Immature natural killer cell (primary cell): Measurements from ENCODE around the gene LST1. TPM values are rescaled to one million over a fixed set of nuclear protein-coding genes. Genes with fewer than 3 reads are reported as not detected.

Experiments used
- DNase-seq, 3 donors: peaks; one replicate each; pipeline ENCODE4 v3.0.0; 2022; ENCODE audit warnings: mixed read lengths in 1 of 3
- H3K27ac Mint-ChIP-seq, 6 donors: one replicate each; pipeline ENCODE4 v1.8.0; 2020; ENCODE audit warnings: mixed read lengths in 6 of 6, mild to moderate bottlenecking in 5 of 6, inconsistent platforms in 4 of 6, moderate library complexity in 3 of 6
- H3K27me3 Mint-ChIP-seq, 3 donors: one replicate each; pipeline ENCODE4 v1.8.0; 2020 to 2021; ENCODE audit warnings: low read depth in 3 of 3, mild to moderate bottlenecking in 3 of 3, mixed read lengths in 3 of 3, moderate library complexity in 3 of 3, inconsistent platforms in 1 of 3
- H3K36me3 Mint-ChIP-seq, 3 donors: one replicate each; pipeline ENCODE4 v1.8.0; 2020; ENCODE audit warnings: mixed read lengths in 3 of 3, inconsistent platforms in 2 of 3, mild to moderate bottlenecking in 2 of 3
- H3K4me1 Mint-ChIP-seq, 2 donors: one replicate each; pipeline ENCODE4 v1.8.0; 2020; ENCODE audit warnings: inconsistent platforms in 2 of 2, mild to moderate bottlenecking in 2 of 2, mixed read lengths in 2 of 2, moderate library complexity in 1 of 2
- H3K4me3 Mint-ChIP-seq, 5 donors: one replicate each; pipeline ENCODE4 v1.8.0; 2020; ENCODE audit warnings: mild to moderate bottlenecking in 5 of 5, mixed read lengths in 5 of 5, inconsistent platforms in 3 of 5, moderate library complexity in 3 of 5
- H3K9me3 Mint-ChIP-seq, 6 donors: one replicate each; pipeline ENCODE4 v1.8.0; 2020; ENCODE audit warnings: mild to moderate bottlenecking in 6 of 6, mixed read lengths in 6 of 6, inconsistent platforms in 4 of 6, moderate library complexity in 3 of 6
- polyA plus RNA-seq, 3 donors: library from polyadenylated mRNA; unstranded; fragments of 300-500 nt; fragmentation: Illumina TruSeq; gene quantifications; one replicate each; pipeline ENCODE4 v1.2.3, GENCODE V29; 2021

LST1 gene
- polyA plus RNA-seq: 10 to 100 TPM; 20.3 to 44.8 (median 42.3) TPM

DNA sequence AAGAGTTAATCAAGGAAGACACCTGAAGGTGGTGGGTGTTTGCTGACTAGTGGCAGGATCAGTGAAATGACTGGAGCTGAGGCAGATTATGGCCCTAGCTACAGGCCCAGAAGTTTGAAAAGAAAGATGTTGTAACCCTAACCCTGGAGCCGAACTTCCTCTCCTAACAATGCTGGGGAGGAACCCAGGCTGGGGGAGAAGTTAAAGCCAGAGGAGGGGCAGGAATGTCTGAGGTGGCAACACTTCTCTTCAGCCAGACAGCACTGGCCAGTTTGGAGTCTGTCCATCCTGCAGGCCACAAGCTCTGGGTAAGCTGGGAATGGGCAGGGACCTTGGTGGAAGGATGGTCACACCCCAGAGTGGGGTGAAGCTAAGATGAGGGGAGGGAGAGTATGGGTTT is at the start of gene LST1:
TSS of gene LST1 (plus strand) at position 270 of the 400 bp plus-strand sequence. CDS start 1,023 bp downstream, outside the sequence.
- no peak for DNase-seq
- peak within 1 kb of the TSS; percentile 88 to 94 (median 91) for H3K27ac Mint-ChIP-seq
- no peaks in the 10 kb centered on the region for H3K9me3 Mint-ChIP-seq
- peaks cover 3 to 5% (median 5%) of the 10 kb centered on the region in 3 donors for H3K27me3 Mint-ChIP-seq
- H3K4me3 Mint-ChIP-seq: peak within 1 kb of the TSS; percentile 61 to 86 (median 73)
- peaks cover 9 to 25% (median 23%) of the 10 kb centered on the region in 3 donors for H3K36me3 Mint-ChIP-seq
- peaks cover 80 to 84% of the 10 kb centered on the region in 2 donors for H3K4me1 Mint-ChIP-seq

DNA sequence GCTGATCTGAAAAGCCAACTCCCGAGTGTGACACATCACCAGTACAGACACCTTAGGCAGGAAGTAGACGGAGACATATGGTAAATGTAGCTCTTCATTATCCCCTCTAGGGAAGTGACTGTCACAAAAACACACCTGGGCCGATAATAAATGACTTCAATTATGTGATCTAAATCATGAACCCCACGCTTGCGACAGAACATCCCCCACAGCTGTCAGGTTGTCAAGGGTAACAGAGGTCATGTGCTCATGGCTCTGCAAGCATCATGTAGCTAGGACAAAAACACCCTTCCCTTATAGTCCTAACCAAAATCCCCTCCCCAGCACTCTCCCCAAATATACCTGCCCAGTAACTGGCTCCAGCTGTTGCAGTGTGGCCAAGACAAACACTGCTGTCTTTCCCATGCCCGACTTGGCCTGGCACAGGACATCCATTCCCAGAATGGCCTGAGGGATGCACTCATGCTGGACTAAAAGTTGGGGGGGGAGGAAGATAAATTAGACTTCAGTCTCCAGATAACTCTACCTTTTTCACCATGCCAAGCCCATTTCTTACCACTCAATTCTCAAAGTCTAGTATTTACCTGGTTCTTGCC is 47.2 kb upstream of the LST1 start:
- H3K27ac Mint-ChIP-seq: peak overlapping the region; percentile 92 to 98 (median 94)
- H3K36me3 Mint-ChIP-seq: peaks cover 15 to 48% (median 41%) of the 10 kb centered on the region in 3 donors
- H3K27me3 Mint-ChIP-seq: peaks cover 12 to 27% (median 15%) of the 10 kb centered on the region in 3 donors
- DNase-seq: no peak
- H3K4me3 Mint-ChIP-seq: peak overlapping the region; percentile 98 to 99 (median 98)
- H3K4me1 Mint-ChIP-seq: peaks cover 57 to 60% of the 10 kb centered on the region in 2 donors
- no peaks in the 10 kb centered on the region for H3K9me3 Mint-ChIP-seq

DNA sequence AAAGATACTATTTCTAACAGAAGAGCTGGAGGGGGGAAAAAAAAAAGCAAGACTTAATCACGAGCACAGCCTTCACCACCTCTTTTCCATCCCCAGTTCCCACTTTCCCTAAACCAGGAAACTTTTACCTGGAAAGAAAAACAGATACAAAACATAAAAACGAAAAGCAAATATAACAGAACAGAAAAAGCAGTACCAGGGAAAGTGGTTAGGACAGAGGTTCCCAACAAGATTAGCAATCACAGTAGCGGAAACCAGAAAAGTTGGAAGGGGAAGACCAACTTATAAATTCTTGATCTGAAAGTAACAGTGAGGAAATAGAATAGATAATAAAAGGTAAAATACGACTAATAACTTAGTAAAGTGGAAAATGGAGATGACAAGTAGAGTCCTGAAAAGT is 45.4 kb upstream of the LST1 start:
- peaks cover 56 to 57% of the 10 kb centered on the region in 2 donors for H3K4me1 Mint-ChIP-seq
- peak overlapping the region; percentile 93 to 98 (median 95) for H3K27ac Mint-ChIP-seq
- H3K27me3 Mint-ChIP-seq: peaks cover 12 to 19% (median 15%) of the 10 kb centered on the region in 3 donors
- peak overlapping the region; percentile 98 to 99 (median 98) for H3K4me3 Mint-ChIP-seq
- peaks cover 15 to 34% (median 32%) of the 10 kb centered on the region in 3 donors for H3K36me3 Mint-ChIP-seq
- no peak for DNase-seq
- no peaks in the 10 kb centered on the region for H3K9me3 Mint-ChIP-seq

DNA sequence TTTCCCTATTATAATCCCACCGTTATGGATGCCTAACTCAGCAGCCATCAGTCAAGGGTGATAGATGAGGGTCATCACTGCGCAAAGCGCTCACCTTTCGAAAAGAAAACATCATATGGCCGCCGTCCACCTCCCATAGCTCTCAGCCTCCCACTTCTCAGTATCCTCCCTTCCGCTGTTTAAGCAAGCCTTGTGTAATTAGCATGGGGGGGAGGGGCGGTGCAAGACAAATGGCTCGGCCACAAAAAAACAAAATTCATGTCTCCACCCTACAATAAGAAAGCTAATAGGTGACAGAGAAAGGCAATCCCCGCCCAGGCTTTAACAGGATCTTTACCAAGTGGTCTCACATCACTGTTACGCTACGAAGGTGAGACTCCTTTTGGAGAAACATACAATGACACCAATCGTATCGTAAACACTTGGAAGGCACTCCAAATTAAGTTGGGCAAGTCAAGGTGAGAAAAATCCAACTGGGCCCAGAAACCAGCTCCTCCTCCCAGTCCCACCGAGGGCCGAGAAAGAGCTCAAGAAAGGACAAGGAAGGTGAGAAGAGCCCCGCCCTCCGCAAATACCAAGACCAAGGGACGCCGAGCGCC is 44.9 kb upstream of the LST1 start:
- peaks cover 12 to 19% (median 15%) of the 10 kb centered on the region in 3 donors for H3K27me3 Mint-ChIP-seq
- peak overlapping the region; percentile 98 to 99 (median 98) for H3K4me3 Mint-ChIP-seq
- peaks cover 15 to 29% (median 27%) of the 10 kb centered on the region in 3 donors for H3K36me3 Mint-ChIP-seq
- peak overlapping the region; percentile 93 to 98 (median 95) for H3K27ac Mint-ChIP-seq
- DNase-seq: peak; percentile 75 to 83 (median 76)
- H3K9me3 Mint-ChIP-seq: no peaks in the 10 kb centered on the region
- peaks cover 51 to 54% of the 10 kb centered on the region in 2 donors for H3K4me1 Mint-ChIP-seq

DNA sequence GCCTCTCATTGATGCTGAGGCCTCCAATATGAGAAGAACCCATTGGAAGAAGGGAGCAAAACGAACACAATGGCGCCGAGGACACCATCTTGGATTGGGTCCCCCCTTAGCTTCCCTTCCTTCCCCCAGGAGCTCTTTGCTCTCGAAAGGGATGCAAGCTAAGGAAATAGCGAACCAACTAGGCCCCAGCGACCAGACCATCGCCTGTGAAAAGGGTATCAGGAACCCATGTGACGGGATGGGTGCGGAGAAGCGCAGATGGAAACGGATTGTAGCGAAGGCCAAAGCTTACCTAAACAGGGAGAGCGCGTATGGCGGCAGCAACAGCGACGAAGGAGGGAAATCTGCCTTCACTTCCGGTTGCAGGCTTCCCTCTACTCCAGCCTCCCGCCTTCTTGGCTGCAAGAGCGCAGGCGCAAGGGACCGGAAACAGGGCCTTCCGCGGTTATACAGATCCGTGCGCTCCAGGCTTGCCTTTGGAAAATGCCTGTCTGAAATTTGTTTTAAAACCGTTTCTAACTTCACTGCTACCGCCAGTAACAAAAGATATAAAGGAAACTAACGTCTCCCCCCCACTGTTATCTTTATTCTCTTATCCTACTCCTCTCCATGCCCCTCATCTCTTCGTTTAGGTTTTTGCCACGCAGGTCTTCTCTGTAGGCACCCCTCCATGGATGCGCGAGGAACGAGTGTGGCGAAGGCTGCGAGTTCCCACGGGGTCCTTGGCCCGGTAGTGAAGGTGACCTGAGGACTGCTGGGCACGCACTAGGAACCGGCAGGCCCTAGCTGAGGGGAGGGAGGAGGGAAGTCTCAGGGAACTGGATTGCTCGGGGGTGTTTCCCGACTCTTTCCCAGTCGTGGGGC is 44.2 kb upstream of the LST1 start, which contains the start of gene DDX39B:
TSS of gene DDX39B (minus strand) at position 346 of the 864 bp plus-strand sequence. CDS start 1,471 bp downstream, outside the sequence.
- H3K27ac Mint-ChIP-seq: peak within 1 kb of the TSS; percentile 93 to 98 (median 95)
- no peaks in the 10 kb centered on the region for H3K9me3 Mint-ChIP-seq
- peaks cover 52 to 57% of the 10 kb centered on the region in 2 donors for H3K4me1 Mint-ChIP-seq
- H3K36me3 Mint-ChIP-seq: peaks cover 11 to 23% (median 21%) of the 10 kb centered on the region in 3 donors
- H3K4me3 Mint-ChIP-seq: peak within 1 kb of the TSS; percentile 98 to 99 (median 98)
- H3K27me3 Mint-ChIP-seq: peaks cover 12 to 21% (median 15%) of the 10 kb centered on the region in 3 donors
- peak; percentile 92 to 95 (median 95) for DNase-seq

DNA sequence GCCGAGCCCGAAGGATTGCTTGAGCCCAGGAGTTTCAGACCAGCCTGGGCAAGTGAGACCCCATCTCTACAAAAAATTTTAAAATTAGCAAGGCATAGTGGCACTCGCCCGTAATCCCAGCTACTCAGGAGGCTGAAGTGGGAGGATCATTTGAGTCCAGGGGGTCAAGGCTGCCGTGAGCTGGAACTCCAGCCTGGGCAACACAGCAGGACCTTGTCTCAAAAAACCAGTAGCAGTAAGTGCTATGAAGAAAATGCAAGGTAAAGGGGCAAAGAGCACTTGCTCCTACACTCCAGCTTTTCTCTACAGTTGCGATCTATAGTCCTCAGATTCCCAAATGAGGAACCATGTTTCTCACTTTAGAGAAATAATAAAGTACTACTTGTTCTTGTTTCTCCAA is 42.4 kb upstream of the LST1 start:
- H3K4me3 Mint-ChIP-seq: peak overlapping the region in 2 of 5 donors; percentile 0 to 99
- peak overlapping the region in 2 of 6 donors; percentile 94 to 96 for H3K27ac Mint-ChIP-seq
- H3K4me1 Mint-ChIP-seq: peaks cover 64 to 66% of the 10 kb centered on the region in 2 donors

DNA sequence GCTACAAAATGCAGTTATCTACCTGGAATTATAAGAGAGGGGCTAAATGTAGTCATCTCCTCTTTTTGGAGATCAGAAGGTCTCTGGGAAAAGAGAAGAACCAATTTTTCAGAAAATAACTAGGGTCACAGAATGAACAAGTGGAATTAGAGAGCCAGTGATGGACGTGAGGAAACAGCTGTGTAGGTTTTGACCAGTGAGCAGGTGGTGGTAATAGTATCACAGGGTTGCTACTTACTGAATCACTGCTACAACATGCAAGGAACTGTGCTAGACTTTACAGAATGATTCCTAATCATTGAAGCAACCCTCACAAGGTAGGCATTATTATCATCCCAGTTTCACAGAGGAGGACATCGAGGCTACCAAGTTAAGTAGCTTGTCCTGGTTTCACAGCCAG is 41.4 kb upstream of the LST1 start:
- Mint-ChIP-seq H3K27ac (peak overlapping the region in 1 of 6 donors; percentile 5), H3K4me3 (peak overlapping the region in 1 of 5 donors; percentile 22)

More for the DNA sequence above, 42.4 kb upstream of the LST1 start:
- peaks cover 12 to 22% (median 15%) of the 10 kb centered on the region in 3 donors for H3K27me3 Mint-ChIP-seq
- H3K9me3 Mint-ChIP-seq: no peaks in the 10 kb centered on the region
- no peak for DNase-seq
- H3K36me3 Mint-ChIP-seq: peaks cover 11 to 16% (median 15%) of the 10 kb centered on the region in 3 donors

DNA sequence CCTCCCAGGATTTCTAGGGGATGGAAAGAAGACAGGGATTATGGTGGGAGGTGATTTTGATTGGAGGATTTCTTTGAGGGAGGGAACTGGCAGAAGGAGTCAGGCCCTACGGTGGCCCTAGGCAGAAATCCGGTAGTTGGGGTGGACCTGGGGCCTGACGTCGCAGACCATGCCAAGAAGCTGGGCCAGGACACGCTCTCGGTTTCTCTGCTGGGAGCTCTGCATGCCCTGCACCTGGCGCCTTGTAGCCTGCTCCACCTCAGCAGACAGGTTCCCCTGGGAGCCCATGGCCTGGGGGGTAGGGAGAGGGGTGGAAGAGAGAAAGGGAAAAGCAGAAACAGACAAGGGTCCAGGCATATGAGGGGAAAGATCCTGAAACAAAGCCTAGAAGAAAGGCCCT is 40.8 kb upstream of the LST1 start:
- peak overlapping the region in 1 of 5 donors; percentile 22 for H3K4me3 Mint-ChIP-seq
- no peak for DNase-seq
- H3K4me1 Mint-ChIP-seq: peaks cover 51 to 53% of the 10 kb centered on the region in 2 donors
- H3K36me3 Mint-ChIP-seq: peaks cover 2% of the 10 kb centered on the region in 3 donors
- no peak overlapping the region for H3K27ac Mint-ChIP-seq
- peaks cover 12 to 19% (median 15%) of the 10 kb centered on the region in 3 donors for H3K27me3 Mint-ChIP-seq
- H3K9me3 Mint-ChIP-seq: no peaks in the 10 kb centered on the region

More for the DNA sequence above, 41.4 kb upstream of the LST1 start:
- Mint-ChIP-seq H3K27me3 (peaks cover 12 to 22% (median 15%) of the 10 kb centered on the region in 3 donors), H3K4me1 (peaks cover 57 to 59% of the 10 kb centered on the region in 2 donors), H3K36me3 (peaks cover 7% of the 10 kb centered on the region in 3 donors), H3K9me3 (no peaks in the 10 kb centered on the region)
- no peak for DNase-seq

DNA sequence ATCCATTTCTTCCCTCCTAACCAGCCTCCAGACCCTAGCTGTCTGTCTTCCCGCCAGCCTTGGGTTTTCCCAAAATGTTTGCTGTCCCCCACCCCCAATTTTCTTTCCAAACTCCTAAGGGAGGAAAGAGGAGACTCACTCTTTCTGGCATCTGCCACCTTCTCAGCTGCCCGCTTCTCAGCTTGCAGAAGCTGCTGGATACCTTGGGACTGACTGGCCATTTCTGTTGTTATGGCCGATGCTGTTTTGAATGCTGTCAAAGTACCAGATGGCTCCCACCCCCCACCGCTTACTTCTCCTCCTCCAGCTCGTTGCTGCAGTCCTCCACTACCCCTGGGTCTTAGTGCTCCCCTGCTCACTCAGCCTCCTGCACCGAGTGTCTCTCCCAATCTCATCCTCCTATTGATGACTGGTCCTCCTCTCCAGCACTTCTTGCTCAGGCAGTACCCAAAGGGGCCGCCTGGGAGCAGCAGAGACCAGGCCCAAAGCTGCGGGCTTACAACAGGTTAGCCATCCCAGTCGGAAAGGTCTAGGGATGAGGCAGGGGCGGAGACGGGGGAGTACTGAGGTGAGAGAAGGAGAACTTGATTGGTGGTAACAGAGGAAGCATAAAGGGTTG is 39.6 kb upstream of the LST1 start, which contains the start of gene ATP6V1G2:
TSS of gene ATP6V1G2 (minus strand) at position 270 of the 619 bp plus-strand sequence. CDS start at position 221, 49 bp downstream.
- Mint-ChIP-seq H3K36me3 (peaks cover 0 to 4% (median 0%) of the 10 kb centered on the region in 3 donors), H3K27me3 (peaks cover 8 to 13% (median 9%) of the 10 kb centered on the region in 3 donors), H3K4me3 (peak within 1 kb of the TSS; percentile 89 to 93 (median 91)), H3K4me1 (peaks cover 45 to 46% of the 10 kb centered on the region in 2 donors), H3K27ac (peak within 1 kb of the TSS; percentile 88 to 99 (median 95)), H3K9me3 (no peaks in the 10 kb centered on the region)
- DNase-seq: peak; percentile 72 to 74 (median 73)

DNA sequence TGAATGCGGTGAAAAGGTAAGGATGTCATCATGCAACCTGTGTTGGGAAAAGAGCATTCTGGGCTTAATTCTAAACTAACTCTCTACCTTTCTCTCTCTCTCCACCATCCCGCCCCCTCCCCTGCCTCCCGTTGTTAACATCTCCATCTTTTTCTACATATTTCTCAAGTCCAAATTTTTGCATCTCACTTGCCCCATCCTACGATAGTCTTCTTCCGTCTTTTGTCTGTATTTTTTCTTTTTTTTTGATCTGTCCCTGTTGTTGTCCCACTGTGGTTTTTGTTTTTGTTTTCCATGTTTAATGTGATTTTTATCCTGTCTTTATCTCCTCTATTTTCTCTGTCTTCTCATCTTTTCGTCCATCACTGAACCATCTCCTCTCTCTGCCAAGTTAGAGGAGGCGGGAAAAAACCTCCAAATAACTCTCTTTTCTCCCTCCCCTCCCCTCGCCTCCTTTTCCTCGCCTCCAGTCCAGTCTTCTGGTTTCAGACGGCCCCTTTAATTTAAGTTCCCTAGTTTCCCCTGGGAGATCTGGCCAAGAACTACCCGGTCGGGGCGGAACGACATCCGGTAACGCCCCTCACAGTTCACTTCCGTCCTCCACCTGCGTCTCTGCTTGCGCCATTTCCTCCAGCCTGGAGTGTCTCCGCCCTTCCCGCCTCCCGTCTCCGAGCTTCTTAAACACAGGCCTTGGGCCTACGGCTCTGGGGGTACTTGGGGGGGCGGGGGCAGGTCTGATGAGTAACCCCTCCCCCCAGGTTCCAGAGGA is 38.9 kb upstream of the LST1 start, which contains the start of gene NFKBIL1:
TSS of gene NFKBIL1 (plus strand) at position 651 of the 769 bp plus-strand sequence. CDS start at position 738, 87 bp downstream.
- peak; percentile 84 to 88 (median 87) for DNase-seq
- peaks cover 40 to 42% of the 10 kb centered on the region in 2 donors for H3K4me1 Mint-ChIP-seq
- no peaks in the 10 kb centered on the region for H3K9me3 Mint-ChIP-seq
- H3K27ac Mint-ChIP-seq: peak within 1 kb of the TSS; percentile 88 to 99 (median 95)
- H3K27me3 Mint-ChIP-seq: peaks cover under 1 to 6% (median 5%) of the 10 kb centered on the region in 3 donors
- H3K36me3 Mint-ChIP-seq: peaks cover 0 to 5% (median 0%) of the 10 kb centered on the region in 3 donors
- H3K4me3 Mint-ChIP-seq: peak within 1 kb of the TSS; percentile 89 to 93 (median 91)

DNA sequence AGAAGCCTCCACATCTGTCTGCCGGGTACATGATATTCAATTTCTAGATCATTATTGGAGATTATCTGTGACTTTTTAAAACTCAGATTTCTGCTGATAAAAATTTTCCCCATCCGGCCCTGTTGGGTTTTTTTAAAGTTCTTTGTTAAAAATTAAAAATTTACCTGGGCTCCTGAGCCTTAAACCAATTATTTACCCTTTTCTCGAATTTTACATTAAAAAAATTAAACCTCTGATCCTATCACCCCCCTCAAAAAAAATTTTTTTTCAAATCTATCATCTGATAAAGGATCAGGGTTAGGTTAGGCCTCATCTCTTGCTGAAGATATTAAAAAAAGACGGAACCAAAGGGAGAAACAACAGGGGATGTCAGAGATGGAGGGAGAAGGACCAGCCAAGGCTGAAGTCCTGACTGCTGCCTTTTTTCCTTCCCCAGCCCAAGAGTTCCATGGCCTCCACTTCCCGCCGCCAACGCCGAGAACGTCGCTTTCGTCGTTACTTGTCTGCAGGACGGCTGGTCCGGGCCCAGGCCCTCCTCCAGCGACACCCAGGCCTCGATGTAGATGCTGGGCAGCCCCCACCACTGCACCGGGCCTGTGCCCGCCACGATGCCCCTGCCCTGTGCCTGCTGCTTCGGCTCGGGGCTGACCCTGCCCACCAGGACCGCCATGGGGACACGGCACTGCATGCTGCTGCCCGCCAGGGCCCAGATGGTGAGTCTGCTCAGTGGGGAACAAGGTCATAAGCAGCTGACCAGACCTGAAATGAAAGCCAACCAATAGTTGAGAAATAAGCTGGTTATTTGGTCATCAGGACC is 38.1 kb upstream of the LST1 start:
- Mint-ChIP-seq H3K4me3 (peak overlapping the region; percentile 89 to 93 (median 91)), H3K27me3 (peaks cover 0 to 4% (median 3%) of the 10 kb centered on the region in 3 donors), H3K36me3 (peaks cover 0 to 5% (median 0%) of the 10 kb centered on the region in 3 donors), H3K9me3 (no peaks in the 10 kb centered on the region), H3K27ac (peak overlapping the region; percentile 88 to 99 (median 95)), H3K4me1 (peaks cover 34 to 38% of the 10 kb centered on the region in 2 donors)
- no peak for DNase-seq
